ENCODE measurements around the gene KRTAP9-1.
"Not testable (repeated sequence)": the region's sequence is repeated elsewhere in the genome, so short reads cannot be mapped to it uniquely, and the experiment has no call there.

Gene KRTAP9-1

DNA sequence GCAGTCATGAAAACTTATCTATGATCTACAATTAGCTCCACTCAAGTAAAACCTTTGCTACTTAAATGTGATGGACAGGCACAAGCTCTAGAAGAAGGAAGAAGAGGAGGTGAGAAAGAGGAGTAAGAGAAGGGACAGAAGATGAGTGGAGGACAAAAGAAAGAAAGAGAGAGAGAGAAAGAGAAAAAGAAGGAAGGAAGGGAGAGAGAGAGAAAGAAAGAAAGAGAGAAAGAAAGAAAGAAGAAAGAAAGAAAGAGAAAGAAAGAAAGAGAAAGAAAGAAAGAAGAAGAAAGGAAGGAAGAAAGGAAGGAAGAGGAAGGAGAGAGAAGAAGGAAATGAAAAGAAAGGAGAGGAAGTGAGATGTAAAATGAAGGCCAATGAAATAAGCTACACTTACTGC lies 40.4 kb downstream of the KRTAP9-1 start:
- TF ChIP-seq, protein P1, sequence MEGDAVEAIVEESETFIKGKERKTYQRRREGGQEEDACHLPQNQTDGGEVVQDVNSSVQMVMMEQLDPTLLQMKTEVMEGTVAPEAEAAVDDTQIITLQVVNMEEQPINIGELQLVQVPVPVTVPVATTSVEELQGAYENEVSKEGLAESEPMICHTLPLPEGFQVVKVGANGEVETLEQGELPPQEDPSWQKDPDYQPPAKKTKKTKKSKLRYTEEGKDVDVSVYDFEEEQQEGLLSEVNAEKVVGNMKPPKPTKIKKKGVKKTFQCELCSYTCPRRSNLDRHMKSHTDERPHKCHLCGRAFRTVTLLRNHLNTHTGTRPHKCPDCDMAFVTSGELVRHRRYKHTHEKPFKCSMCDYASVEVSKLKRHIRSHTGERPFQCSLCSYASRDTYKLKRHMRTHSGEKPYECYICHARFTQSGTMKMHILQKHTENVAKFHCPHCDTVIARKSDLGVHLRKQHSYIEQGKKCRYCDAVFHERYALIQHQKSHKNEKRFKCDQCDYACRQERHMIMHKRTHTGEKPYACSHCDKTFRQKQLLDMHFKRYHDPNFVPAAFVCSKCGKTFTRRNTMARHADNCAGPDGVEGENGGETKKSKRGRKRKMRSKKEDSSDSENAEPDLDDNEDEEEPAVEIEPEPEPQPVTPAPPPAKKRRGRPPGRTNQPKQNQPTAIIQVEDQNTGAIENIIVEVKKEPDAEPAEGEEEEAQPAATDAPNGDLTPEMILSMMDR (IDR thresholded peaks at IDR 0.05; ENCODE audit: extremely low read depth, insufficient read depth, missing control alignments) = no peak
- no peak for DNase-seq (ENCODE audit: low spot score)
- in situ Hi-C loops (cut with MboI; ENCODE audit: low pct_unique_long_range_greater_than_20kb, low sequenced_read_pairs, unreplicated experiment) = no loop called here

DNA sequence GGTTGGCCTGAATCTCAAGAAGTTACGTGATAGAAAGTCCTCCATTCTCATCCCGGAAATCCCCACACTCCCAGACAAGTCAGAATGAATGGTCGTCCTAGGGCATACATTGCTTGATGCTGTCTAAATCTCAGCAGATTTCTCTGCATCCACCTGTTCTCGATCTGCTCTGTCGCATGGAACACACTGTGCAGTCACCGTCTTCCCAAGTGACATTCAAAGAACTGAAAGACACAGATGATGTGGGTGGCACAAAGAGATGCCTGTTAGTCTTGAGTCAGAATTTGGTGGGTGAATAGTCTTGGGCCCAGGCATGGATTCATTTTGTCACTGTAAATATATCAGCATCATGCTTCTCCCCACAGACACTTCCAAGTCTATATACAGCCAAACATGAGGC lies 42.0 kb downstream of the KRTAP9-1 start:
- DNase-seq (ENCODE audit: low spot score) = no peak

DNA sequence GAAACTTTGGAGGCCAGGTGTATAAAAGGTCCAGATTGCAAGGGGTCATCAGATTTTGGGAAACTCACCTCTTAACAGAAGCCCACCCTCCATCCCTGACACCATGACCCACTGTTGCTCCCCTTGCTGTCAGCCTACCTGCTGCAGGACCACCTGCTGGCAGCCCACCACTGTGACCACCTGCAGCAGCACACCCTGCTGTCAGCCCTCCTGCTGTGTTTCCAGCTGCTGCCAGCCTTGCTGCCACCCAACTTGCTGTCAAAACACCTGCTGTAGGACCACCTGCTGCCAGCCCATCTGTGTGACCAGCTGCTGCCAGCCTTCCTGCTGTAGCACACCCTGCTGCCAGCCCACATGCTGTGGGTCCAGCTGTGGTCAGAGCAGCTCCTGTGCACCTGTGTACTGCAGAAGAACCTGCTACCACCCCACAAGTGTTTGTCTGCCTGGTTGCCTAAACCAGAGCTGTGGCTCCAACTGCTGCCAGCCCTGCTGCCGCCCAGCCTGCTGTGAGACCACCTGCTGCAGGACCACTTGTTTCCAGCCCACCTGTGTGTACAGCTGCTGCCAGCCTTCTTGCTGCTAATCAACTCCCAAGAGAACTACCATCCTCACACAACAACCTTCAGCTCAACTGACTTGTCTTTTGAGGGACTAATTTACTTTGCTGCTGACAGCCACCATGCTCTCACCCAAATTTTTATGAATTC lies 42.9 kb downstream of the KRTAP9-1 start, which contains the start of gene KRTAP9-3:
Gene KRTAP9-3 (plus strand): TSS at position 51 of the 707 bp plus-strand sequence. CDS start 53 bp downstream, at position 104.
- in situ Hi-C loops (cut with MboI; ENCODE audit: low pct_unique_long_range_greater_than_20kb, low sequenced_read_pairs, unreplicated experiment); DNase-seq (ENCODE audit: low spot score): not testable (repeated sequence)

More for the DNA sequence above, 42.0 kb downstream of the KRTAP9-1 start:
- in situ Hi-C loops (cut with MboI; ENCODE audit: low pct_unique_long_range_greater_than_20kb, low sequenced_read_pairs, unreplicated experiment) = no loop called here
- TF ChIP-seq, protein P1 (IDR thresholded peaks at IDR 0.05; ENCODE audit: extremely low read depth, insufficient read depth, missing control alignments) = no peak

DNA sequence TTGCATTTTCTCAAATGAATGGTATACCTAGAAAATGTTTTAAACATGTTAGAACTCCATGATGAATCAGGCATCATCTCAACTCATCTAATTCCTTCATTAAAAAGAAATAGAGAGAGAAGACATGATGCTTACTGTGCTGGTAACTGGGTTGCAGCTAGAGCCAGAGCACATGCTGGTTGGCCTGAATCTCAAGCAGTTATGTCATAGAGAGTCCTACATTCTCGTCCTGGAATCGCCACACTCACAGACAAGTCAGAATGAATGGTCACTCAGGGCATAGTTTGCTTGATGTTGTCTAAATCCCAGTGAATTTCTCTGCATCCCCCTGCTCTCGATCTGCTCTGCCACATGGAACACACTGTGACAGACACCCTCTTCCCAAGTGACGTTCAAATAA lies 47.4 kb downstream of the KRTAP9-1 start:
- in situ Hi-C loops (cut with MboI; ENCODE audit: low pct_unique_long_range_greater_than_20kb, low sequenced_read_pairs, unreplicated experiment); DNase-seq (ENCODE audit: low spot score): not testable (repeated sequence)

DNA sequence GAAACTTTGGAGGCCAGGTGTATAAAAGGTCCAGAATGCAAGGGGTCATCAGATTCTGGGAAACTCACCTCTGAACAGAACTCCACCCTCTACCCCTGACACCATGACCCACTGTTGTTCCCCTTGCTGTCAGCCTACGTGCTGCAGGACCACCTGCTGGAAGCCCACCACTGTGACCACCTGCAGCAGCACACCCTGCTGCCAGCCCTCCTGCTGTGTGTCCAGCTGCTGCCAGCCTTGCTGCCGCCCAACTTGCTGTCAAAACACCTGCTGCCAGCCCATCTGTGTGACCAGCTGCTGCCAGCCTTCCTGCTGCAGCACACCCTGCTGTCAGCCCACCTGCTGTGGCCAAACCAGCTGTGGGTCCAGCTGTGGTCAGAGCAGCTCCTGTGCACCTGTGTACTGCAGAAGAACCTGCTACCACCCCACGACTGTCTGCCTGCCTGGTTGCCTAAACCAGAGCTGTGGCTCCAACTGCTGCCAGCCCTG lies 48.3 kb downstream of the KRTAP9-1 start, which contains the start of gene KRTAP9-8:
Gene KRTAP9-8 (plus strand): TSS at position 51 of the 489 bp plus-strand sequence. CDS start 53 bp downstream, at position 104.
- DNase-seq (ENCODE audit: low spot score); in situ Hi-C loops (cut with MboI; ENCODE audit: low pct_unique_long_range_greater_than_20kb, low sequenced_read_pairs, unreplicated experiment): not testable (repeated sequence)
